ENCODE data around the gene LRTM2.

GRCh38 chr12:1830981-1831963 lies 10.9 kb downstream of the LRTM2 start:
- TF ChIP-seq, protein P1, sequence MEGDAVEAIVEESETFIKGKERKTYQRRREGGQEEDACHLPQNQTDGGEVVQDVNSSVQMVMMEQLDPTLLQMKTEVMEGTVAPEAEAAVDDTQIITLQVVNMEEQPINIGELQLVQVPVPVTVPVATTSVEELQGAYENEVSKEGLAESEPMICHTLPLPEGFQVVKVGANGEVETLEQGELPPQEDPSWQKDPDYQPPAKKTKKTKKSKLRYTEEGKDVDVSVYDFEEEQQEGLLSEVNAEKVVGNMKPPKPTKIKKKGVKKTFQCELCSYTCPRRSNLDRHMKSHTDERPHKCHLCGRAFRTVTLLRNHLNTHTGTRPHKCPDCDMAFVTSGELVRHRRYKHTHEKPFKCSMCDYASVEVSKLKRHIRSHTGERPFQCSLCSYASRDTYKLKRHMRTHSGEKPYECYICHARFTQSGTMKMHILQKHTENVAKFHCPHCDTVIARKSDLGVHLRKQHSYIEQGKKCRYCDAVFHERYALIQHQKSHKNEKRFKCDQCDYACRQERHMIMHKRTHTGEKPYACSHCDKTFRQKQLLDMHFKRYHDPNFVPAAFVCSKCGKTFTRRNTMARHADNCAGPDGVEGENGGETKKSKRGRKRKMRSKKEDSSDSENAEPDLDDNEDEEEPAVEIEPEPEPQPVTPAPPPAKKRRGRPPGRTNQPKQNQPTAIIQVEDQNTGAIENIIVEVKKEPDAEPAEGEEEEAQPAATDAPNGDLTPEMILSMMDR (IDR thresholded peaks at IDR 0.05) = no peak
- TF ChIP-seq POLR2AphosphoS5 (IDR thresholded peaks at IDR 0.05; ENCODE audit: low read depth, low read length) (no peak), REST (IDR thresholded peaks at IDR 0.05; ENCODE audit: insufficient read depth in 1 of 2, low read depth in 2 of 2, low read length in 1 of 2) (peak; percentile 92 to 94), TCF7L2 (IDR thresholded peaks at IDR 0.05; ENCODE audit: low read depth, low read length) (no peak), SIN3A (IDR thresholded peaks at IDR 0.05; ENCODE audit: borderline replicate concordance, insufficient read depth, low read depth, low read length) (no peak)
